Measurements from ENCODE around the gene SEMA5B. TPM values are rescaled to one million over a fixed set of nuclear protein-coding genes. Genes with fewer than 3 reads are reported as not detected.

Gene SEMA5B
- total and polyA plus RNA-seq, 2 of the 4 experiments (the other 2 are of a cell fraction), result not detected

DNA sequence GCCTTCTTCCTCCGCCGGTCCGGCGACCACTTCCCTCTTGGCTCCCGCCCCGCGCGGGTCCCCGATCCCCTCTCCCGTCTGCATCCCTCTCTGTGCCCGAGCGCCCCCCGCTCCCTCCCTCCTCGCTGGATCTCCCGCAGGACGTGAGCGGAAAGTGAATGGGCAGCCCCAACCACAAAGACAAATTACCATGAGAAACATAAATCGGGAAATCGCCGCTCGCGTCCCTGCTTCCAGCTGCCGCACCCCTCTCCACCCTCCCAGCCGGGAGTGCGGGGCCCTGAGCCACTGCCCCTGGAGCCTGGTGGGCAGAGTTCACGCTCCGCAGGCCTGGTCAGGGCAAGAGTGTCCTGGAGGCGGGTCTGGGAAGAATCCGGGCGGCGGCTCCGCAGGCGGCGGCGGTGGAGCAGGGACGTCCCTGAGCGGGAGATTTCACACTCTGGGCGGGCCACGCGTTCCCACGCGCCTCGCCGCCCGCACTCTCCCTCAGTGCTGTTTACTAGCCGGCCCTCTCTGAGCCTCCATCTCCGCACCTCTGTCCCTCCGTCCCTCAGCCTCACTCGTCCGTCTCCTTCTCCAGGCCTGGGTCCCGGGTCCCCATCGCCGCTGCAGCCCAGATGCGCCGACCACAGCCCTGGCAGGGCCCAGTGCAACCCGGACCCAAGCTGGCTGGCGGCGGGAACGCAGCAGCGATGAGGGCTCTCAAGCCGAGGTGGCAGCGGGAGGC is 835 bp downstream of the SEMA5B start:
- Histone ChIP-seq H3K14ac (replicated peaks; ENCODE audit: low read depth, low read length) (no peak overlapping the region), H3K4me2 (ENCODE audit: low read depth, low read length) (peak overlapping the region; percentile 69), H3K56ac (ENCODE audit: extremely low read depth, insufficient read depth, low read length) (no peak overlapping the region), H2BK20ac (ENCODE audit: low read depth, low read length) (no peak overlapping the region), H3K23ac (ENCODE audit: low read depth, low read length) (peak overlapping the region; percentile 39; the same call in 1 of the 2 replicates), H3K9me3 (ENCODE audit: control insufficient read depth, insufficient read depth, low read length) (0 out of 2 replicates have a peak, but pooled peaks cover 2% of the 10 kb centered on the region), H3K27me3 (ENCODE audit: control insufficient read depth, insufficient read depth, low read length) (peaks cover 91% of the 10 kb centered on the region), H3K4me3 (ENCODE audit: insufficient read depth, low read depth, low read length) (peak overlapping the region; percentile 13; the same call in 1 of the 2 replicates), H4K91ac (ENCODE audit: insufficient read depth, low read depth, low read length) (no peak overlapping the region), H3K4me1 (ENCODE audit: control insufficient read depth, insufficient read depth, low read length) (peaks cover 5% of the 10 kb centered on the region; the same call in 1 of the 2 replicates), H4K20me1 (ENCODE audit: insufficient read depth, low read length) (0 out of 2 replicates have a peak, but pooled peaks cover 3% of the 10 kb centered on the region), H2AFZ (replicated peaks; ENCODE audit: low read length, poor library complexity) (peak overlapping the region; percentile 74), H3K79me1 (ENCODE audit: low read depth in 1 of 2, low read length in 2 of 2) (no peaks in the 10 kb centered on the region), H2BK120ac (ENCODE audit: low read depth, low read length) (no peak overlapping the region), H3K4ac (ENCODE audit: low read depth, low read length) (no peak overlapping the region), H2AK9ac (replicated peaks; ENCODE audit: low read depth, low read length, poor library complexity) (no peak overlapping the region), H4K8ac (ENCODE audit: low read depth in 2 of 2, low read length in 2 of 2) (no peak overlapping the region), H3K9me1 (ENCODE audit: insufficient read depth, low read length) (no peaks in the 10 kb centered on the region), H3K36me3 (ENCODE audit: control insufficient read depth, insufficient read depth, low read length) (no peaks in the 10 kb centered on the region), H3K9ac (ENCODE audit: low read depth, low read length) (no peak overlapping the region), H2AK5ac (ENCODE audit: low read depth, low read length) (no peak overlapping the region), H3K18ac (ENCODE audit: low read depth, low read length) (no peak overlapping the region), H2BK15ac (ENCODE audit: low read depth, low read length) (no peak overlapping the region), H2BK5ac (ENCODE audit: low read depth, low read length, poor library complexity, severe bottlenecking) (no peak overlapping the region), H4K5ac (ENCODE audit: low read depth, low read length) (no peak overlapping the region), H3K27ac (ENCODE audit: insufficient read depth, low read length) (no peak overlapping the region)
- no peak for TF ChIP-seq MXI1 (IDR thresholded peaks at IDR 0.05; ENCODE audit: borderline replicate concordance, low read depth, low read length)
- TF ChIP-seq, protein P1, sequence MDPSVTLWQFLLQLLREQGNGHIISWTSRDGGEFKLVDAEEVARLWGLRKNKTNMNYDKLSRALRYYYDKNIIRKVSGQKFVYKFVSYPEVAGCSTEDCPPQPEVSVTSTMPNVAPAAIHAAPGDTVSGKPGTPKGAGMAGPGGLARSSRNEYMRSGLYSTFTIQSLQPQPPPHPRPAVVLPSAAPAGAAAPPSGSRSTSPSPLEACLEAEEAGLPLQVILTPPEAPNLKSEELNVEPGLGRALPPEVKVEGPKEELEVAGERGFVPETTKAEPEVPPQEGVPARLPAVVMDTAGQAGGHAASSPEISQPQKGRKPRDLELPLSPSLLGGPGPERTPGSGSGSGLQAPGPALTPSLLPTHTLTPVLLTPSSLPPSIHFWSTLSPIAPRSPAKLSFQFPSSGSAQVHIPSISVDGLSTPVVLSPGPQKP (IDR thresholded peaks at IDR 0.05; ENCODE audit: borderline replicate concordance, low read depth, low read length), result no peak
- TF ChIP-seq, protein P2, sequence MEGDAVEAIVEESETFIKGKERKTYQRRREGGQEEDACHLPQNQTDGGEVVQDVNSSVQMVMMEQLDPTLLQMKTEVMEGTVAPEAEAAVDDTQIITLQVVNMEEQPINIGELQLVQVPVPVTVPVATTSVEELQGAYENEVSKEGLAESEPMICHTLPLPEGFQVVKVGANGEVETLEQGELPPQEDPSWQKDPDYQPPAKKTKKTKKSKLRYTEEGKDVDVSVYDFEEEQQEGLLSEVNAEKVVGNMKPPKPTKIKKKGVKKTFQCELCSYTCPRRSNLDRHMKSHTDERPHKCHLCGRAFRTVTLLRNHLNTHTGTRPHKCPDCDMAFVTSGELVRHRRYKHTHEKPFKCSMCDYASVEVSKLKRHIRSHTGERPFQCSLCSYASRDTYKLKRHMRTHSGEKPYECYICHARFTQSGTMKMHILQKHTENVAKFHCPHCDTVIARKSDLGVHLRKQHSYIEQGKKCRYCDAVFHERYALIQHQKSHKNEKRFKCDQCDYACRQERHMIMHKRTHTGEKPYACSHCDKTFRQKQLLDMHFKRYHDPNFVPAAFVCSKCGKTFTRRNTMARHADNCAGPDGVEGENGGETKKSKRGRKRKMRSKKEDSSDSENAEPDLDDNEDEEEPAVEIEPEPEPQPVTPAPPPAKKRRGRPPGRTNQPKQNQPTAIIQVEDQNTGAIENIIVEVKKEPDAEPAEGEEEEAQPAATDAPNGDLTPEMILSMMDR (conservative IDR thresholded peaks at IDR 0.05; ENCODE audit: low read depth, low read length), result no peak
- TF ChIP-seq FOS (IDR thresholded peaks at IDR 0.05; ENCODE audit: low read depth, low read length), result no peak
- TF ChIP-seq CEBPB (IDR thresholded peaks at IDR 0.05; ENCODE audit: low read depth, low read length), result no peak
- no peak for TF ChIP-seq RCOR1 (IDR thresholded peaks at IDR 0.05; ENCODE audit: insufficient replicate concordance, low read length)
- ATAC-seq (ENCODE audit: low read depth), result peak; percentile 18; the same call in 1 of the 2 replicates
- in situ Hi-C loops (cut with MboI; ENCODE audit: low sequenced_read_pairs) (loop anchor here (10.0 kb wide), 1 partner anchor 82 kb away; no protein-coding TSS in a partner anchor), dilution Hi-C loops (cut with HindIII; ENCODE audit: low sequenced_read_pairs, unreplicated experiment) (no loop called here), intact Hi-C loops (cut with micrococcal nuclease) (loop anchor here (5.0 to 10.0 kb wide), 4 partner anchors 231 to 1479 kb away; partner anchors contain the start of genes DTX3L, PARP14, PARP9 and POLQ)
- ChIA-PET POLR2A (ENCODE audit: unreplicated experiment) (no interaction called here), CTCF (interaction anchor here (0.6 to 1.3 kb wide), 6 partner anchors 10 to 281 kb away, joined by 3 to 4 read pairs (median 4); no protein-coding TSS in a partner anchor)
- DNase-seq, result no peak
- no TSS peak for BruUV-seq (replicated peaks)
- 1% methylated on average over 21 of the region's 62 CpGs; no CpG with 5 or more reads in 1 of the 2 experiments for WGBS, 2 experiments (ENCODE audit: extremely low coverage in 2 of 2, insufficient read length in 1 of 2)

All from IMR-90 (cell line).